Bone marrow (tissue), 2 donors: Measurements from ENCODE around the gene SORL1.
"Not testable (repeated sequence)": the region's sequence is repeated elsewhere in the genome, so short reads cannot be mapped to it uniquely, and the experiment has no call there.

Experiments
- DNase-seq, 2 donors: peaks; one replicate each; lab custom pipeline; 2025; lab: John Stamatoyannopoulos, UW

The SORL1 gene

GRCh38 chr11:121500275-121500674, 48.2 kb downstream of the SORL1 start:
- DNase-seq: no peak

GRCh38 chr11:121500717-121501116, 48.6 kb downstream of the SORL1 start:
- no peak for DNase-seq

- DNase-seq: peak in 1 of 2 donors; percentile 53
Observed at GRCh38 chr11:121503051-121503450, 50.9 kb downstream of the SORL1 start.

GRCh38 chr11:121506237-121506636, 54.1 kb downstream of the SORL1 start:
- DNase-seq: not testable (repeated sequence)

GRCh38 chr11:121508449-121508848, 56.3 kb downstream of the SORL1 start:
- no peak for DNase-seq

- no peak for DNase-seq
Observed at GRCh38 chr11:121510438-121510837, 58.3 kb downstream of the SORL1 start.

GRCh38 chr11:121512468-121513465, 60.7 kb downstream of the SORL1 start:
- no peak for DNase-seq

- no peak for DNase-seq
Observed at GRCh38 chr11:121513807-121514206, 61.7 kb downstream of the SORL1 start.

GRCh38 chr11:121514432-121515334, 62.6 kb downstream of the SORL1 start:
- no peak for DNase-seq

GRCh38 chr11:121515335-121515671, 63.2 kb downstream of the SORL1 start:
- no peak for DNase-seq

GRCh38 chr11:121517996-121518395, 65.9 kb downstream of the SORL1 start:
- no peak for DNase-seq

- no peak for DNase-seq
Observed at GRCh38 chr11:121520243-121521144, 68.4 kb downstream of the SORL1 start.

- DNase-seq: no peak
Observed at GRCh38 chr11:121521145-121522042, 69.3 kb downstream of the SORL1 start.

GRCh38 chr11:121522043-121522941, 70.2 kb downstream of the SORL1 start:
- DNase-seq: no peak

GRCh38 chr11:121523581-121524232, 71.6 kb downstream of the SORL1 start:
- DNase-seq: no peak

- peak in 1 of 2 donors; percentile 66 for DNase-seq
Observed at GRCh38 chr11:121524233-121524631, 72.1 kb downstream of the SORL1 start.

- DNase-seq: no peak
Observed at GRCh38 chr11:121525376-121525775, 73.3 kb downstream of the SORL1 start.

- DNase-seq: no peak
Observed at GRCh38 chr11:121530257-121530656, 78.1 kb downstream of the SORL1 start.

- no peak for DNase-seq
Observed at GRCh38 chr11:121533601-121534000, 81.5 kb downstream of the SORL1 start.
